ENCODE measurements around the gene PRPSAP1.

Gene PRPSAP1

GRCh38 chr17:76383546-76384221 lies 30.0 kb upstream of the PRPSAP1 start:
- DNase-seq (ENCODE audit: low read depth) = peak; percentile 26

DNA sequence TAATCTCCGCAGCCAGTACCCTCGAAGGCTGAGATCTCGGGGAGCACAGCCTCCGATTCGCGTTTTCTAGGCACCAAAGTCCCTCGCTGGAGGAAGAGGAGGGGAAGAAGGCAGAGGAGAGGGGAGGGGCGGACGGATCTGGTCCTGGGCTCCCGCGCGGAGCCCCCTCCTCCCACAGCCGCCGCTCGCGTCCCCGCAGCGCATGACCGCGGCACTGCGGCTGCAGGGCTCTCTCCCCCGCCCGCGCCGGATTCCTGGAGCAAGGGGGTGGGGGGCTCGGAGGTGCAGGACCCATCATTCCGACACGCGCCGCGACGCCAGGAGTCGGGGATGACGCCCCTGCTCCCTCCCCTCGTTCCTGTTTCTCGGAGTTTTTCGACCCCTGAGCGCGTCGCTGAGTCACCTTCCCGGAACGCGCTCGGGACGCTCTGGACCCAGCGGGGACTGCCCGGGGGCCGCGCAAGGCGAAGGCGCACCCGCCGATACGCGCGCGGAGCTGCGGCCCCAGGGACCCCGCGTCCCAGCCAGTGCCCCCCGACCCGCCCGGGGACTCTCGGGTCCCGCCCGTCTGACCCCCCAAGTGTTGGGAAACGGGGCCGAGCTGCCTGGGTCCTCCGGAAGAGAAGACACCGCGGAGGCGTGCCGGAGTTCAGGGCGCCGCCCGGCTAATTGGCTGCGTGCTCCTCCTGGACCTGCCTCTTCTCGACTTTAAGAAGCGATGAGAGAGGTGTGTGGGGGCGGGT lies 29.3 kb upstream of the PRPSAP1 start:
- DNase-seq (ENCODE audit: low read depth) = peak; percentile 44

GRCh38 chr17:76382351-76382802 lies 28.7 kb upstream of the PRPSAP1 start:
- no peak for DNase-seq (ENCODE audit: low read depth)

- DNase-seq (ENCODE audit: low read depth) = no peak
Observed at GRCh38 chr17:76381633-76382350, 28.1 kb upstream of the PRPSAP1 start.

- DNase-seq (ENCODE audit: low read depth) = no peak
Observed at GRCh38 chr17:76379646-76380376, 26.1 kb upstream of the PRPSAP1 start.

GRCh38 chr17:76379275-76379641 lies 25.5 kb upstream of the PRPSAP1 start:
- DNase-seq (ENCODE audit: low read depth) = no peak

- DNase-seq (ENCODE audit: low read depth) = no peak
Observed at GRCh38 chr17:76378548-76379274, 25.0 kb upstream of the PRPSAP1 start.

GRCh38 chr17:76376318-76377133 lies 22.8 kb upstream of the PRPSAP1 start:
- no peak for DNase-seq (ENCODE audit: low read depth)

GRCh38 chr17:76371656-76372628 lies 18.2 kb upstream of the PRPSAP1 start:
- DNase-seq (ENCODE audit: low read depth) = peak; percentile 91

DNA sequence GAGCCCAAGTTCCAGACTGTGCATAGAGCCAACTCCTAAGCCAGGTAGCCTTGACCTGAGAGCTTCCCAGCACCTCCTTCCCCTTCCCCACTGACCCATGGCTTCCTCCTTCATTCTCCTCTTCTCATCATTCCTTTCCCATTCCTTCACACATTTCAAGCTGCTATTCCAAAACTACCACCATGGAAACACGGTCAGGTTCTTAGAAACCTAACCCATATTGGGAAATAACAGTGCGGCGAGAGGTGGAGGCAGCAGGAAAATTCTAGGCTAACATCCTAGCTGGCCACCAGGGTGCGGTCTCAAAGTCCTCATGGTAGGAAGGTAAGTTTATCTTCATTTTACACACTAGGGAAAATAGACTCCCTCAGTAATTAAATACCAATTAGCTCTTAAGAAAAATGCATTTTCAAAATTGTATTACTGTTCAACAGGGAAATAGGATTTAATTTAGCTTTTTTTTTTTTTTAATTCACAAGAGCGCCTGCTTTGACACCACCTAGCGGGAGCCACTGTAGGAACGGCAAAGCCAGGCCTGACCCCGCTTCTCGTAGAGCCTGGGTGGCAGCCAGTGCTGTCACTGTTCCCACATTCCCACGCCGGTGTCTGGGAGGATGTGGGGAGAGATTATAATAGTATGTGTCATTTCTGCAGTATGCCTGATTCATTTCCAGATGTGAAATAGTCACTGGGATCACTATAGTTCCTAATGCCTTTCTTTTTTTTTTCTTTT lies 16.7 kb upstream of the PRPSAP1 start:
- peak; percentile 76 for DNase-seq (ENCODE audit: low read depth)

GRCh38 chr17:76369804-76370203 lies 16.1 kb upstream of the PRPSAP1 start:
- DNase-seq (ENCODE audit: low read depth) = no peak

- DNase-seq (ENCODE audit: low read depth) = no peak
Observed at GRCh38 chr17:76369379-76369778, 15.7 kb upstream of the PRPSAP1 start.

DNA sequence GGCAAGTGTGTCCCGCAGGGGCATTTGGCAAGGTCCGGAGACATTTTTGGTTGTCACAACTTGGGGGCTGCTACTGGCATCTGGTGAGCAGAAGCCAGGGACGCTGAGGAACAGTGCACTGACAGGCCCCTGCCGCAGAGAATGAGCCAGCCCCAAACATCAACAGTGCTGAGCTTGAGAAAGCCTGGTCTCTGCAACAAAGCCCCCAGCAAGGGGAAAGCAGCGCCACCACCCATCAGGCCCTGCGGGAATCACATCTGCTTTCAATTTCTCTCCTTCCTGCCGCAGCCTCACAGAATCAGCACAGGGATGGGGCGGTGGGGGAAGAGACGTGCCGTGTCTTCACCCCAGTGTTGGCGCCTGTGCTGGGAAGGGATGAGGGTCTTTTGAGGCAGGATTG lies 14.8 kb upstream of the PRPSAP1 start:
- DNase-seq (ENCODE audit: low read depth) = no peak

DNA sequence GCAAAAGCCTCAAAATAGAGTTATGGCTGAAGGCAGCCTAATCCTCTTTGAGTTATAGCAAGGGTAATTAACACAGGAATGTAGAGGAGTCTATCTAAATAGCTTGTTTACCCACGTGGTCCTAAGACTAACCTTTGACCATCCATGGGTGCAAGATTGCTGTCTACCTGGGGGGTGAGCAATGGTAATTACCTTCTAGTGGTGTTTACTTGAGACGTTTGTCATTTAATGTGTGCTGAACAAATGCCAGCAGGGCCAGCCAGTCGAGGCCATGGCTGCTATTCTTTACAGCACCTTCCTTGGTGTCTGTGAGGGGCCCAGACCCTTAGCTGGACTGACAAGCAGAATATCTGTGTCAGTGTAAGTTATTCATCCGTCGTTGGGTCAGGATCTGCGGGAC lies 13.9 kb upstream of the PRPSAP1 start:
- DNase-seq (ENCODE audit: low read depth) = no peak

GRCh38 chr17:76366247-76366646 lies 12.5 kb upstream of the PRPSAP1 start:
- no peak for DNase-seq (ENCODE audit: low read depth)

DNA sequence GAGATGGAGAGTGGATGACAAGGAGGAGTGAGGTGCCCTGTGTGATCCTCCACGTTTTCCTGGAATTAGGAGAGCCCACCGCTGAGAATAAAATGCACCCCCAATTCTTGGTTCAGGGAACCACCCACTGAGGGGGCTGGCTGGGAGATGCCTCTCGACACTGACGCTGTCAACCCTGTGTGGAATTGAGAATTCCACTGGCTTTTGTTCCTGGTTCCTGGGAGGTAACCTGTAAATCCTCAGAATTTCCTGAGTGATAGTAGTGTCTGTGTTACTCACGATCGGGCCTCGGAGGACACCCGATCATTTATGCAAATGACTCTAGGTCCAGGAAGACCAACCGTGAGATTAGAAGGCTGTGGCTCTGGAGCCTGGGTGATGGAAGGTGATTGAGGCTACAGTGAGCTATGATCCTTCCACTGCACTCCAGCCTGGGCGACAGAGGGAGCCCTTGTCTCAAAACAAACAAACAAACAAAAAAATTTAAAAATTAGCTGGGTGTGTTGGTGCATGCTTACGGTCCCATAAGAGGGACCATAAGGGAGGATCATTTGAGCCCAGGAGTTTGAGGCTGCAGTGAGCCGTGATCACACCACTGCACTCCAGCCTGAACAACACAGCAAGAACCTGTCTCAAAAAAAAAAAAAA lies 11.7 kb upstream of the PRPSAP1 start:
- no peak for DNase-seq (ENCODE audit: low read depth)

GRCh38 chr17:76363107-76363842 lies 9.6 kb upstream of the PRPSAP1 start:
- DNase-seq (ENCODE audit: low read depth) = no peak

DNA sequence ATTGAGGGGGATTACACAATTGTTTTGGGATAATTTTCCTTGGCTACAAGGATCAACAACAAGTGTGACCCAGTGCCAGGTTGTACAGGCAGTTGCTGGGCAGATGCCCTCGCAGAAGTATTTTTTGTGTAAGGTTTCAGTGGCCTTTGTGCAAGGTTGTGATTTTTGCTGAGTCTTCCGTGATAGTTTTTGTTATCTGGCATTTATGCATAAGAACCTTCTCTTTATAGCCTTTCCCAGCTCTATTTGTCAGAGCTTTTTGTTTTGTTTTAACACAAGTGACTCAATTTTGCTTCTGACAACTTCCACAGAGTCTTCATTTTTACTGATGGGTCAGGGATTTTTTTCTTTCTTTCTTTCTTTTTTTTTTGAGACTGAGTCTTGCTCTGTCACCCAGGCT lies 6.7 kb upstream of the PRPSAP1 start:
- DNase-seq (ENCODE audit: low read depth) = no peak

Measured in amniotic epithelial cell (primary cell).